Breast epithelium (tissue), 3 donors: Measurements from ENCODE around the gene PTPRO.

Experiments
- CTCF ChIP-seq, 3 donors: fragments of 450-650 bp; IDR thresholded peaks; one replicate each; pipeline ENCODE4 v1.5.1; 2016 to 2017; ENCODE audit warnings: antibody characterized with exemption in 3 of 3, mild to moderate bottlenecking in 3 of 3, moderate library complexity in 3 of 3
- POLR2A ChIP-seq: fragments of 450-650 bp; IDR thresholded peaks from one replicate; pipeline ENCODE4 v1.6.1; 2016; ENCODE audit warnings: antibody characterized with exemption, mild to moderate bottlenecking, moderate library complexity

GRCh38 chr12:15584366-15585041, 262.2 kb downstream of the PTPRO start:
- no peak for TF ChIP-seq POLR2A
- peak in 2 of 3 donors; percentile 11 to 50 for TF ChIP-seq CTCF (IDR thresholded peaks at IDR 0.05)
